ENCODE results near the gene MB.

MB gene

DNA sequence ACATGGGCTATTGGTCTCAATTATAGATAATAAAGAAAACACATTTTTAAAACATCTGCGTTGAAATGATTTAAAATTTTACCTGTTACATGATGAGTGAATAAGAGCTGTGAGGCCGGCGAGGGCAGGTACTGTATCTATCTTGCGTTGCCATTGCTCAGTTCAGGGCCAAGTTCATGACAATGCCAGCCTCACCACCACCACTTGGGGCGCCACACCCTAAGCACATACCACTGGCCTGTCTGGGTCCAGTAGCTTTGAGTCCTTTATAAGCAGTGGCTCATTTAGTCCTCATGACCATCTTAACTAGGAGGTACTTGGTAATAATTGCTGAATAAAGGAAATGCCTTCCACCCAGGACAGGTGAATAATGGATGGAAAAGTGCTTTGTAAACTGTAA, 14.5 kb upstream of the MB start:
- TF ChIP-seq ARNTL (CRISPR knock-in tag; IDR thresholded peaks at IDR 0.05; ENCODE audit: borderline replicate concordance, low read depth) (no peak), TCF4 (CRISPR knock-in tag; IDR thresholded peaks at IDR 0.05; ENCODE audit: borderline replicate concordance) (no peak), BACH2 (CRISPR knock-in tag; IDR thresholded peaks at IDR 0.05; ENCODE audit: borderline replicate concordance) (no peak), GLIS3 (CRISPR knock-in tag; IDR thresholded peaks at IDR 0.05) (no peak), RARB (CRISPR knock-in tag; IDR thresholded peaks at IDR 0.05) (no peak), ISL1 (CRISPR knock-in tag; IDR thresholded peaks at IDR 0.05) (no peak), ZFP30 (CRISPR knock-in tag; IDR thresholded peaks at IDR 0.05) (no peak), ESRRG (CRISPR knock-in tag; IDR thresholded peaks at IDR 0.05) (no peak), ZC3H10 (CRISPR knock-in tag; IDR thresholded peaks at IDR 0.05) (no peak), POU6F1 (CRISPR knock-in tag; IDR thresholded peaks at IDR 0.05; ENCODE audit: borderline replicate concordance, low read depth) (no peak), ZNF8 (CRISPR knock-in tag; IDR thresholded peaks at IDR 0.05) (no peak), CREB5 (CRISPR knock-in tag; IDR thresholded peaks at IDR 0.05; ENCODE audit: low read depth) (no peak), CSRNP3 (CRISPR knock-in tag; IDR thresholded peaks at IDR 0.05) (no peak), PPARA (CRISPR knock-in tag; IDR thresholded peaks at IDR 0.05; ENCODE audit: borderline replicate concordance) (no peak), ZFP3 (CRISPR knock-in tag; IDR thresholded peaks at IDR 0.05) (no peak), OSR1 (CRISPR knock-in tag; IDR thresholded peaks at IDR 0.05) (no peak), TOX (CRISPR knock-in tag; IDR thresholded peaks at IDR 0.05; ENCODE audit: borderline replicate concordance) (no peak)
- peak; percentile 46 for ATAC-seq

GRCh38 chr22:35630891-35631290, 13.8 kb upstream of the MB start:
- TF ChIP-seq TCF4 (CRISPR knock-in tag; IDR thresholded peaks at IDR 0.05; ENCODE audit: borderline replicate concordance) = no peak

DNA sequence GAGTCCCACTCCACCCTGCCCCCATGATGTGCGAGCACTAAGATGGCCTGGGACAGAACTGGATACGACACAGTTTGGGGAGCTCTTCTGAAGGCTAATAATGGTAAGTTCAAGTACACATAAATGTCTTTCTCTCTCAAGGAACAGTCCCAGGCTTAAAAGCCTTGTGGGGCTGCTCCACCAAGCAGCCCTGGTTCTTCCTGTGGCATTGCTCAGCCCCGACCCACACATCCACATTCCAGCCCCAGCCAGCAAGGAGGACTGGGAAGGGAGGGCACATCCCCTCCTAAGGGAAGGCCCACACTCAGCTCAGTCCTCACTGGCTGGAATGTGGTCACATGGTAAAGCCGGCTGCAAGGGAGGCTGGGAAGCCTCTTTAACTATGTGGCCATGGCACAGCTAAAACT, 13.3 kb upstream of the MB start:
- TF ChIP-seq ZC3H10 (CRISPR knock-in tag; IDR thresholded peaks at IDR 0.05) = no peak
- no peak for TF ChIP-seq CSDC2 (CRISPR knock-in tag; IDR thresholded peaks at IDR 0.05)
- no peak for TF ChIP-seq TOX (CRISPR knock-in tag; IDR thresholded peaks at IDR 0.05; ENCODE audit: borderline replicate concordance)
- TF ChIP-seq PPARA (CRISPR knock-in tag; IDR thresholded peaks at IDR 0.05; ENCODE audit: borderline replicate concordance) = no peak
- TF ChIP-seq, protein P1, sequence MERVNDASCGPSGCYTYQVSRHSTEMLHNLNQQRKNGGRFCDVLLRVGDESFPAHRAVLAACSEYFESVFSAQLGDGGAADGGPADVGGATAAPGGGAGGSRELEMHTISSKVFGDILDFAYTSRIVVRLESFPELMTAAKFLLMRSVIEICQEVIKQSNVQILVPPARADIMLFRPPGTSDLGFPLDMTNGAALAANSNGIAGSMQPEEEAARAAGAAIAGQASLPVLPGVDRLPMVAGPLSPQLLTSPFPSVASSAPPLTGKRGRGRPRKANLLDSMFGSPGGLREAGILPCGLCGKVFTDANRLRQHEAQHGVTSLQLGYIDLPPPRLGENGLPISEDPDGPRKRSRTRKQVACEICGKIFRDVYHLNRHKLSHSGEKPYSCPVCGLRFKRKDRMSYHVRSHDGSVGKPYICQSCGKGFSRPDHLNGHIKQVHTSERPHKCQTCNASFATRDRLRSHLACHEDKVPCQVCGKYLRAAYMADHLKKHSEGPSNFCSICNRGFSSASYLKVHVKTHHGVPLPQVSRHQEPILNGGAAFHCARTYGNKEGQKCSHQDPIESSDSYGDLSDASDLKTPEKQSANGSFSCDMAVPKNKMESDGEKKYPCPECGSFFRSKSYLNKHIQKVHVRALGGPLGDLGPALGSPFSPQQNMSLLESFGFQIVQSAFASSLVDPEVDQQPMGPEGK (CRISPR knock-in tag; IDR thresholded peaks at IDR 0.05; ENCODE audit: borderline replicate concordance) = no peak
- TF ChIP-seq TSHZ2 (CRISPR knock-in tag; IDR thresholded peaks at IDR 0.05) = no peak
- TF ChIP-seq ARNTL (CRISPR knock-in tag; IDR thresholded peaks at IDR 0.05; ENCODE audit: borderline replicate concordance, low read depth) = no peak
- no peak for TF ChIP-seq ZFP3 (CRISPR knock-in tag; IDR thresholded peaks at IDR 0.05)
- no peak for TF ChIP-seq POU6F1 (CRISPR knock-in tag; IDR thresholded peaks at IDR 0.05; ENCODE audit: borderline replicate concordance, low read depth)
- TF ChIP-seq ESRRG (CRISPR knock-in tag; IDR thresholded peaks at IDR 0.05) = no peak
- no peak for TF ChIP-seq ZNF565 (CRISPR knock-in tag; conservative IDR thresholded peaks at IDR 0.05; ENCODE audit: low read depth)
- TF ChIP-seq CSRNP3 (CRISPR knock-in tag; IDR thresholded peaks at IDR 0.05) = no peak
- TF ChIP-seq RARB (CRISPR knock-in tag; IDR thresholded peaks at IDR 0.05) = no peak
- TF ChIP-seq CREB5 (CRISPR knock-in tag; IDR thresholded peaks at IDR 0.05; ENCODE audit: low read depth) = no peak
- no peak for TF ChIP-seq TCF4 (CRISPR knock-in tag; IDR thresholded peaks at IDR 0.05; ENCODE audit: borderline replicate concordance)
- TF ChIP-seq OSR1 (CRISPR knock-in tag; IDR thresholded peaks at IDR 0.05) = no peak
- TF ChIP-seq GLIS3 (CRISPR knock-in tag; IDR thresholded peaks at IDR 0.05) = no peak
- no peak for TF ChIP-seq ZNF8 (CRISPR knock-in tag; IDR thresholded peaks at IDR 0.05)
- ATAC-seq = peak; percentile 72

More at GRCh38 chr22:35630891-35631290, 13.8 kb upstream of the MB start:
- no peak for ATAC-seq

Measured in SK-N-SH treated with all-trans-retinoic acid at 6 μM for 48 hours (cell line).